AG04450 (cell line): ENCODE measurements around the gene SLC26A1. TPM values are rescaled to one million over a fixed set of nuclear protein-coding genes. Genes with fewer than 3 reads are reported as not detected.

Experiments used
- CTCF ChIA-PET: fragments of 300-600, 350-600 bp; formaldehyde crosslinking; extraction: SDS; loops from one replicate; lab custom pipeline; 2022; ENCODE audit warnings: antibody characterized with exemption, inconsistent platforms; lab: Charles Lee
- POLR2A ChIA-PET: fragments of 350-600 bp; formaldehyde crosslinking; extraction: SDS; loops from one replicate; lab custom pipeline; 2021; ENCODE audit warnings: antibody characterized with exemption, inconsistent platforms; lab: Yijun Ruan, JAX
- DNase-seq: peaks from one replicate; pipeline ENCODE4 v3.0.0-alpha.2; 2011; ENCODE audit warnings: low read depth, low spot score
- H3K27ac ChIP-seq: one replicate; pipeline ENCODE4 v1.5.1; 2012; ENCODE audit warnings: low read depth, low read length, control low read depth
- H3K27me3 ChIP-seq: one replicate; pipeline ENCODE4 v1.6.0; 2012; ENCODE audit warnings: low read length; ENCODE audit not compliant: control insufficient read depth, insufficient read depth
- H3K4me3 ChIP-seq: 2 replicates; pipeline ENCODE4 v1.5.1; 2011; ENCODE audit warnings: mild to moderate bottlenecking, low read depth, low read length, control low read depth
- H3K9me3 ChIP-seq: 2 replicates; pipeline ENCODE4 v1.5.1; 2012; ENCODE audit warnings: low read length; ENCODE audit not compliant: control insufficient read depth, insufficient read depth
- CTCF ChIP-seq: IDR thresholded peaks from 2 replicates; pipeline ENCODE4 v1.5.1; 2011; ENCODE audit warnings: low read depth, low read length, control low read depth, inconsistent platforms
- polyA plus RNA-seq: library from polyadenylated mRNA; depleted of rRNA; stranded (reverse); fragments of >200 nt; gene quantifications from 2 replicates; pipeline ENCODE4 v1.2.3, GENCODE V29; 2011

SLC26A1 gene
- polyA plus RNA-seq, 1 experiment, result 0.05 TPM

GRCh38 chr4:1021386-1022050 is 28.3 kb upstream of the SLC26A1 start:
- TF ChIP-seq CTCF, result no peak
- CTCF ChIA-PET, result no interaction called here
- H3K4me3 ChIP-seq, result no peak overlapping the region
- H3K27ac ChIP-seq, result no peak overlapping the region
- POLR2A ChIA-PET, result no interaction called here
- DNase-seq, result no peak
- H3K9me3 ChIP-seq, result peaks cover 3% of the 10 kb centered on the region; the same call in 1 of the 2 replicates
- H3K27me3 ChIP-seq, result no peaks in the 10 kb centered on the region

- ChIA-PET POLR2A (no interaction called here), CTCF (no interaction called here)
- Histone ChIP-seq H3K9me3 (peaks cover 3% of the 10 kb centered on the region; the same call in 1 of the 2 replicates), H3K27me3 (no peaks in the 10 kb centered on the region), H3K4me3 (no peak overlapping the region), H3K27ac (no peak overlapping the region)
- DNase-seq, result no peak
- TF ChIP-seq CTCF, result no peak
Observed at GRCh38 chr4:1019729-1020470, 26.7 kb upstream of the SLC26A1 start.

- ChIA-PET CTCF (no interaction called here), POLR2A (no interaction called here)
- Histone ChIP-seq H3K27ac (no peak overlapping the region), H3K4me3 (no peak overlapping the region), H3K9me3 (peaks cover 3% of the 10 kb centered on the region; the same call in 1 of the 2 replicates), H3K27me3 (no peaks in the 10 kb centered on the region)
- no peak for TF ChIP-seq CTCF
- DNase-seq, result no peak
Observed at GRCh38 chr4:1019320-1019719, 26.1 kb upstream of the SLC26A1 start.

GRCh38 chr4:1018147-1019020 is 25.2 kb upstream of the SLC26A1 start:
- no peak for DNase-seq
- TF ChIP-seq CTCF, result no peak
- no peak overlapping the region for H3K4me3 ChIP-seq
- H3K27me3 ChIP-seq, result no peaks in the 10 kb centered on the region
- no peaks in the 10 kb centered on the region; the same call in 1 of the 2 replicates for H3K9me3 ChIP-seq
- CTCF ChIA-PET, result no interaction called here
- POLR2A ChIA-PET, result no interaction called here
- H3K27ac ChIP-seq, result no peak overlapping the region
